Heart left ventricle (tissue), 16 donors: ENCODE data around the gene CYB5B. TPM values are rescaled to one million over a fixed set of nuclear protein-coding genes. Genes with fewer than 3 reads are reported as not detected.

Source experiments
- ATAC-seq, 4 donors: fragments of 200-7000 bp; cut with Tn5 transposase; one replicate each; pipeline ENCODE4 v1.9.1; 2020 to 2022; ENCODE audit warnings: moderate library complexity in 4 of 4, mild to moderate bottlenecking in 3 of 4, moderate number of reproducible peaks in 1 of 4
- DNase-seq, 5 donors: peaks; one replicate each; pipeline ENCODE4 v3.0.0-alpha.2; 2020
- H3K27ac ChIP-seq, 12 donors: fragments of 200-600 bp; sonication (generic) in 4 of 12; one replicate each; pipeline versions ENCODE4 v1.5.0 to v1.8.0; 2016 to 2022; ENCODE audit warnings: mild to moderate bottlenecking in 2 of 12
- H3K27me3 ChIP-seq, 9 donors: fragments of 200-600 bp; sonication (generic) in 2 of 9; one replicate each; pipeline versions ENCODE4 v1.5.1 to v1.8.0; 2016 to 2022; ENCODE audit warnings: mild to moderate bottlenecking in 3 of 9
- H3K36me3 ChIP-seq, 9 donors: fragments of 200-600 bp; sonication (generic) in 2 of 9; one replicate each; pipeline versions ENCODE4 v1.5.0 to v1.8.0; 2018 to 2022; ENCODE audit warnings: mild to moderate bottlenecking in 2 of 9
- H3K4me1 ChIP-seq, 12 donors: fragments of 200-600 bp; sonication (generic) in 4 of 12; one replicate each; pipeline versions ENCODE4 v1.5.0 to v1.8.0; 2016 to 2022; ENCODE audit warnings: mild to moderate bottlenecking in 3 of 12
- H3K4me3 ChIP-seq, 12 donors: fragments of 200-600 bp; sonication (generic) in 4 of 12; one replicate each; pipeline versions ENCODE4 v1.5.0 to v1.8.0; 2017 to 2022; ENCODE audit warnings: mild to moderate bottlenecking in 9 of 12, moderate library complexity in 4 of 12
- H3K9me3 ChIP-seq, 12 donors: fragments of 200-600 bp; sonication (generic) in 4 of 12; one replicate each; pipeline versions ENCODE4 v1.5.0 to v1.8.0; 2016 to 2022; ENCODE audit warnings: mild to moderate bottlenecking in 1 of 12
- POLR2A ChIP-seq, 2 donors: fragments of 450-650 bp; IDR thresholded peaks; one replicate each; pipeline ENCODE4 v1.6.1; 2017; ENCODE audit warnings: antibody characterized with exemption in 2 of 2, mild to moderate bottlenecking in 2 of 2, moderate library complexity in 2 of 2
- WGBS, 4 donors: extraction: QIAGEN DNeasy Blood & Tissue Kit in 2 of 4; methylation state at CpG; one replicate each; pipeline versions ENCODE4 v1.1.5 to v1.1.7; 2013 to 2018; 5-methylcytosine and 5-hydroxymethylcytosine counted together
- intact Hi-C, 10 donors: fragments of 100-400 bp; cut with DNase I; formaldehyde crosslinking; loops; one replicate each; pipeline versions ENCODE4 v1.11.1 to v1.14.2; 2022
- polyA plus RNA-seq, 2 donors: library from polyadenylated mRNA; stranded (reverse); fragments of 200-250 nt; gene quantifications; one replicate each; pipeline ENCODE4 v1.2.3, GENCODE V29; 2013
- total RNA-seq, 9 donors: library from RNA; depleted of rRNA in 2 of 9; stranded (reverse); fragments of >200 nt in 2 of 9; fragmentation: NEBNext Ultra II Directional in 3 of 9; extraction: Animal tissue kit (Norgen Biotek cat#: 25700) in 3 of 9; gene quantifications; one replicate each; pipeline versions ENCODE4 v1.1.0 to v1.2.4, GENCODE V29; 2016 to 2023
- TF ChIP-seq, protein P1 (sequence below), 12 donors: fragments of 200-600 bp; sonication (generic) in 4 of 12; IDR thresholded peaks; one replicate each; pipeline versions ENCODE4 v1.5.0 to v1.8.0; 2018 to 2022; ENCODE audit warnings: antibody characterized with exemption in 12 of 12, mild to moderate bottlenecking in 5 of 12
- donor health status: ischemic (EF 13 %, LVEDD 7.1; RV severe dilation, severe dysfunction).
- donor health status: healthy with polysubstance abuse.
- donor health status: DM: no; HTN: yes; CAD: no.
- donor health status: DM: no; HTN: no; CAD: no.
- donor health status: ischemic (EF 25% LVEDD 6.9; RV normal size, moderate dysfunction).
- donor health status: ischemic (EF 25% LVEDD 5.7; RV mildly dilated, moderate dysfunction).
- donor health status: healthy.
- donor health status: DM: yes; HTN: yes; CAD: no.
- donor health status: ischemic (EF 35%, LVEDD 5.7; RV mildly dilated, moderate dysfunction).
- donor health status: nonischemic (EF 11% LVEDD 7.7; RV severe dilation, severe dysfunction).
- donor health status: DM: yes; HTN: yes; CAD: no.
- donor health status: PGD.
- donor health status: ischemic (EF 29% LVEDD 5.4; RV normal size, mild dysfunction).
- donor health status: nonischemic (EF 23%, LVEDD 6.1; RV moderate dilation, normal function).

CYB5B gene
- total and polyA plus RNA-seq, 11 donors, result 31.1 to 89.2 (median 65.0) TPM

DNA sequence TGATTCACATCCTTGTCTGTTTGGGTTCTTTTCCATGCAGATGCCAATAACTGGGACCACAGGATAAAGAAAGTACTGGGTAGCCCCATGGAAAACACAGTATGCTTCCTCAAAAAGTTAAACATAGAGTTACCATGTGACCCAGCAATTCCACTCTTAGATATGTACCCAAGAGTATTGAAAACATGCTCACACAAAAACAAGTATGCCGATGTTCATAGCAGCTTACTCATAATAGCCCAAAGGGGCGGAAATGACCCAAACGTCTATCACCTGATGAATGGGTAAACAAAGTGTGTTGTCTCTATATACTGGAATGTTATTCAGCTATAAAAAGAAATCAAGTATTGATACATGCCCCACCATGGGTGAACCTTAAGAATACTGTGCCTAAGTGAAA lies 55.4 kb downstream of the CYB5B start:
- WGBS, 4 donors, result 87 to 91% (median 87%) methylated on average over 3 of the region's 3 CpGs
- H3K27me3 ChIP-seq, result peaks cover 0 to 25% (median 0%) of the 10 kb centered on the region in 9 donors

DNA sequence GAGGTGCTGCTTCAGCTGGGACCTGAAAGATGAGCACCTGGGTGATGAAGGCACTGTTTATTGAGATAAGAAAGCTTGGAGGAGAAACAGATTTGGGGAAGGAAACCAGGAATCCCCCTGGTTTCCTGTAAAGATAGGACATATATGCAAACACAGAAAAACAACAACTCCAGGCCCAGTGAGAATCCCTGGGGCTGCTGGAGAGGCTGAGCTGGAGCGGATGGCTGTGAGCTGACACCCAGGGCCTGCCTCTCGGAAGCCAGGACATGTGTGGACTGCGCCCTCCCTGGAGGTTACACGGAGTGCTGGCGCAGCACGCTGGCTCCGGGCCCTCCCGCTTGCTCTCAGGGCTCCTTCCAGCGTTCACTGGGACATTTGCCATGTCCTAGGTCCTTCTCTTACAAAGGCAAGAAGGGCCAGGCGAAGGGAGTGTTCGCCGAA lies 57.5 kb downstream of the CYB5B start:
- intact Hi-C loops, result loop anchor here in 5 of 10 donors (1.0 to 10.0 kb wide), 11 partner anchors 33 to 85 kb away; partner anchors contain the start of genes NFAT5 (in 3 of the 5) and CYB5B (in 1 of the 5)

More for the DNA sequence above, 55.4 kb downstream of the CYB5B start:
- H3K9me3 ChIP-seq, result no peaks in the 10 kb centered on the region
- peaks cover 0 to 33% (median 15%) of the 10 kb centered on the region in 12 donors for H3K4me1 ChIP-seq
- intact Hi-C loops, result loop anchor here in 4 of 10 donors (2.0 to 10.0 kb wide), 6 partner anchors 31 to 88 kb away; partner anchors contain the start of genes NFAT5 (in 2 of the 4) and CYB5B (in 1 of the 4)
- no peak overlapping the region for H3K27ac ChIP-seq
- ATAC-seq (no peak), DNase-seq (no peak)
- H3K36me3 ChIP-seq, result no peaks in the 10 kb centered on the region
- no peak overlapping the region for H3K4me3 ChIP-seq
- TF ChIP-seq, protein P1, sequence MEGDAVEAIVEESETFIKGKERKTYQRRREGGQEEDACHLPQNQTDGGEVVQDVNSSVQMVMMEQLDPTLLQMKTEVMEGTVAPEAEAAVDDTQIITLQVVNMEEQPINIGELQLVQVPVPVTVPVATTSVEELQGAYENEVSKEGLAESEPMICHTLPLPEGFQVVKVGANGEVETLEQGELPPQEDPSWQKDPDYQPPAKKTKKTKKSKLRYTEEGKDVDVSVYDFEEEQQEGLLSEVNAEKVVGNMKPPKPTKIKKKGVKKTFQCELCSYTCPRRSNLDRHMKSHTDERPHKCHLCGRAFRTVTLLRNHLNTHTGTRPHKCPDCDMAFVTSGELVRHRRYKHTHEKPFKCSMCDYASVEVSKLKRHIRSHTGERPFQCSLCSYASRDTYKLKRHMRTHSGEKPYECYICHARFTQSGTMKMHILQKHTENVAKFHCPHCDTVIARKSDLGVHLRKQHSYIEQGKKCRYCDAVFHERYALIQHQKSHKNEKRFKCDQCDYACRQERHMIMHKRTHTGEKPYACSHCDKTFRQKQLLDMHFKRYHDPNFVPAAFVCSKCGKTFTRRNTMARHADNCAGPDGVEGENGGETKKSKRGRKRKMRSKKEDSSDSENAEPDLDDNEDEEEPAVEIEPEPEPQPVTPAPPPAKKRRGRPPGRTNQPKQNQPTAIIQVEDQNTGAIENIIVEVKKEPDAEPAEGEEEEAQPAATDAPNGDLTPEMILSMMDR (IDR thresholded peaks at IDR 0.05), result no peak
- no peak for TF ChIP-seq POLR2A (IDR thresholded peaks at IDR 0.05)

DNA sequence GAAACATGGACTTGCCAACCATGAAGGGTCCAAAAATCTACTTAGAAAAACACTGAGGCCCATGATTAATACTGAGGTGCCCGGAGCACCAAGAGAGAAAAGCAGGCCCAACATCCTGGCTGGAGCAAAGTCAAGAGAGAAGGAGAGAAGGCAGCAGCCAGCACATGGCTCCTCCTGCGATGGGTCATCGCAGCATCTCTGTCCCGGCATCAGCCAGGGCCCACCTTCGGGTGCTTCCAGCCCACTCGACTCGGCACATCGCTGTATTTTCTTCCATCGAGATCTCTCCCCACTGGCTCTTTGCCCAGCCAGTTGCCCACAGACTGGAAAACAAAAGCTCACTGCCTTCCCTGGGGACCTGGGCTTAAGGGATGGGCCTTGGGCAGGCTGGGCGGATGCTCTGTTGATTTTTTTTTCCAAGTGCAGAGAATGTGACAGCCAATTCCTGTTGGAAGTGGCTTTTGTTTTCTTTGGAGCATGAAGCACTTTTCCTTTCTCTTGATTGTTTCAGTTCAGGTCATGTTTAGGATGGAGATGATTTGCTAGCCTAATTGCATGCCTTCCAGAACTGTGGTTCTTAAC lies 58.1 kb downstream of the CYB5B start:
- peak overlapping the region in 9 of 12 donors; percentile 3 to 42 (median 30) for H3K4me3 ChIP-seq
- DNase-seq, result peak; percentile 80 to 87 (median 83)
- WGBS, 4 donors, result 41 to 59% (median 53%) methylated on average over 5 to 10 of the region's 10 CpGs
- intact Hi-C loops, result loop anchor here in 5 of 10 donors (1.0 to 10.0 kb wide), 10 partner anchors 48 to 85 kb away; partner anchors contain the start of genes NFAT5 (in 3 of the 5) and CYB5B (in 1 of the 5)
- H3K27me3 ChIP-seq, result peaks cover 0 to 27% (median 0%) of the 10 kb centered on the region in 9 donors
- H3K36me3 ChIP-seq, result no peaks in the 10 kb centered on the region
- H3K9me3 ChIP-seq, result no peaks in the 10 kb centered on the region
- ATAC-seq, result peak; percentile 67 to 91 (median 82)
- peak overlapping the region; percentile 68 to 94 (median 90) for H3K27ac ChIP-seq
- TF ChIP-seq POLR2A (IDR thresholded peaks at IDR 0.05), result no peak
- TF ChIP-seq, protein P1 (IDR thresholded peaks at IDR 0.05), result no peak
- peaks cover 0 to 29% (median 12%) of the 10 kb centered on the region in 12 donors for H3K4me1 ChIP-seq

More for the DNA sequence above, 57.5 kb downstream of the CYB5B start:
- TF ChIP-seq POLR2A (IDR thresholded peaks at IDR 0.05), result no peak
- TF ChIP-seq, protein P1 (IDR thresholded peaks at IDR 0.05), result peak in 4 of 12 donors; percentile 29 to 46 (median 40)
- Histone ChIP-seq H3K27me3 (peaks cover 0 to 28% (median 0%) of the 10 kb centered on the region in 9 donors), H3K4me1 (peaks cover 0 to 30% (median 15%) of the 10 kb centered on the region in 12 donors), H3K36me3 (no peaks in the 10 kb centered on the region), H3K9me3 (no peaks in the 10 kb centered on the region), H3K4me3 (peak overlapping the region in 8 of 12 donors; percentile 13 to 42 (median 32)), H3K27ac (peak overlapping the region; percentile 68 to 94 (median 90))
- DNase-seq (peak; percentile 88 to 93 (median 90)), ATAC-seq (peak; percentile 95 to 97 (median 97))
- WGBS, 4 donors, result 29 to 41% (median 39%) methylated on average over 5 to 12 of the region's 12 CpGs

DNA sequence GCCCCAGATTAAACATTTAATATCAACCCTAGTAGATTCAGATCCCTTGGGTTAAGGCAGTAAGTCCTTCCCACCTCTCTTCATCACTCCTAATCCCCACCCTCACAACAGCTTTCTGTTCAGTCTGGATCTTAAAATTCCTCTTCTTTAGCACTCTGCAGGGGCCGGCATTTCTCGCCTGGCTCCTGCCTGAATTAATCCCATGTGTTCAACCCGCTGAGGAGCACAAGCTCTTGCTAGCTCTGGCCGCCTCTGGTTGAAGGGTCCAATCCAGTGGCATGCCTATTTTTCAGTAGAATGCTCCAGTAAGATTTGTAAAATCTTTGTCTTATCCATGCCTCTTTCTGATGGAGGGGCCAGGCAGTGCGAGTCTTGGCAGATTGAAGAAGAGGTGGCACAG lies 59.2 kb downstream of the CYB5B start:
- Histone ChIP-seq H3K27ac (peak overlapping the region in 2 of 12 donors; percentile 39 to 48), H3K4me3 (no peak overlapping the region), H3K4me1 (peaks cover 0 to 25% (median 12%) of the 10 kb centered on the region in 12 donors), H3K36me3 (no peaks in the 10 kb centered on the region), H3K9me3 (no peaks in the 10 kb centered on the region), H3K27me3 (peaks cover 0 to 26% (median 0%) of the 10 kb centered on the region in 9 donors)
- intact Hi-C loops, result loop anchor here in 5 of 10 donors (2.0 to 10.0 kb wide), 8 partner anchors 47 to 86 kb away; partner anchors contain the start of genes NFAT5 (in 3 of the 5) and CYB5B (in 1 of the 5)
- no peak for DNase-seq
- 77 to 87% (median 82%) methylated on average over 5 of the region's 5 CpGs for WGBS, 4 donors
- TF ChIP-seq, protein P1 (IDR thresholded peaks at IDR 0.05), result no peak
- no peak for TF ChIP-seq POLR2A (IDR thresholded peaks at IDR 0.05)
- no peak for ATAC-seq
